Neural cell (in vitro differentiated cells): ENCODE results near the gene CDK8. TPM values are rescaled to one million over a fixed set of nuclear protein-coding genes. Genes with fewer than 3 reads are reported as not detected.

Experiments
- H2AFZ ChIP-seq: fragments of 200-600, 300-800 bp; sonication (generic), shearing (Covaris generic); 2 replicates; pipeline ENCODE4 v1.6.0; 2014; ENCODE audit warnings: low read depth, mild to moderate bottlenecking, antibody characterized with exemption, low read length, moderate library complexity
- H3F3A ChIP-seq: fragments of 200-600 bp; shearing (Covaris generic); 2 replicates; pipeline ENCODE4 v1.6.1; 2016; ENCODE audit warnings: mild to moderate bottlenecking, moderate library complexity, mixed read lengths, antibody characterized with exemption, low read length; ENCODE audit not compliant: insufficient read depth, poor library complexity, severe bottlenecking
- H3K27ac ChIP-seq: fragments of 200-600, 300-800 bp; sonication (generic), shearing (Covaris generic); 2 replicates; pipeline ENCODE4 v1.5.1; 2014; ENCODE audit warnings: mild to moderate bottlenecking, low read length, moderate library complexity
- H3K27me3 ChIP-seq: fragments of 300-800, 200-600 bp; sonication (generic), shearing (Covaris generic); 2 replicates; pipeline ENCODE4 v1.6.0; 2014; ENCODE audit warnings: mild to moderate bottlenecking, low read depth, low read length, moderate library complexity; ENCODE audit not compliant: insufficient read depth
- H3K36me3 ChIP-seq: fragments of 300-800, 200-600 bp; sonication (generic), shearing (Covaris generic); 2 replicates; pipeline ENCODE4 v1.5.1; 2014; ENCODE audit warnings: mild to moderate bottlenecking, antibody characterized with exemption, low read length, moderate library complexity; ENCODE audit not compliant: insufficient read depth
- H3K4me2 ChIP-seq: fragments of 300-800, 200-600 bp; sonication (generic), shearing (Covaris generic); 2 replicates; pipeline ENCODE4 v1.6.0; 2014; ENCODE audit warnings: mild to moderate bottlenecking, low read length
- H3K4me3 ChIP-seq: fragments of 300-800, 200-600 bp; sonication (generic), shearing (Covaris generic); 2 replicates; pipeline ENCODE4 v1.5.1; 2014; ENCODE audit warnings: mild to moderate bottlenecking, low read length, moderate library complexity
- H3K79me2 ChIP-seq: fragments of 200-600 bp; shearing (Covaris generic); replicated peaks from 2 replicates; pipeline ENCODE4 v1.6.0; 2014; ENCODE audit warnings: mild to moderate bottlenecking, low read length, moderate library complexity; ENCODE audit not compliant: insufficient read depth
- H3K9ac ChIP-seq: fragments of 300-800, 200-600 bp; sonication (generic), shearing (Covaris generic); 2 replicates; pipeline ENCODE4 v1.6.1; 2016; ENCODE audit warnings: mild to moderate bottlenecking, low read length, mixed read lengths
- H3K9me2 ChIP-seq: fragments of 200-600 bp; shearing (Covaris generic); 2 replicates; pipeline ENCODE4 v1.6.1; 2016; ENCODE audit warnings: mild to moderate bottlenecking, low read length, mixed read lengths; ENCODE audit not compliant: insufficient read depth
- H3K9me3 ChIP-seq: fragments of 200-600, 300-800 bp; sonication (generic), shearing (Covaris generic); 2 replicates; pipeline ENCODE4 v1.6.1; 2016; ENCODE audit warnings: mild to moderate bottlenecking, mixed run types, low read length, moderate library complexity, mixed read lengths
- H4K20me1 ChIP-seq: fragments of 200-600 bp; shearing (Covaris generic); 2 replicates; pipeline ENCODE4 v1.6.1; 2016; ENCODE audit warnings: mild to moderate bottlenecking, mixed run types; ENCODE audit not compliant: insufficient read depth
- EP300 ChIP-seq: fragments of 450-650 bp; conservative IDR thresholded peaks from 2 replicates; pipeline ENCODE4 v1.6.1; 2014; ENCODE audit warnings: antibody characterized with exemption, mild to moderate bottlenecking, moderate library complexity; ENCODE audit not compliant: poor library complexity, severe bottlenecking
- EZH2 ChIP-seq: fragments of 200-600, 300-800 bp; shearing (Covaris generic), sonication (generic); IDR thresholded peaks from 2 replicates; pipeline ENCODE4 v1.6.1; 2014; ENCODE audit warnings: antibody characterized with exemption, low read length, borderline replicate concordance, mild to moderate bottlenecking; ENCODE audit not compliant: insufficient read depth, poor library complexity, severe bottlenecking
- MXI1 ChIP-seq: fragments of 450-650 bp; conservative IDR thresholded peaks from 2 replicates; pipeline ENCODE4 v1.6.1; 2014; ENCODE audit warnings: antibody characterized with exemption, mild to moderate bottlenecking; ENCODE audit not compliant: poor library complexity, severe bottlenecking
- POLR2AphosphoS5 ChIP-seq: IDR thresholded peaks from 2 replicates; pipeline ENCODE4 v1.6.1; 2012
- RAD21 ChIP-seq: fragments of 450-650 bp; conservative IDR thresholded peaks from 2 replicates; pipeline ENCODE4 v1.6.1; 2014; ENCODE audit warnings: antibody characterized with exemption, mild to moderate bottlenecking, moderate library complexity
- REST ChIP-seq: IDR thresholded peaks from 2 replicates; pipeline ENCODE4 v1.6.1; 2012; ENCODE audit warnings: borderline replicate concordance
- SMC3 ChIP-seq: fragments of 450-650 bp; conservative IDR thresholded peaks from 2 replicates; pipeline ENCODE4 v1.6.1; 2014; ENCODE audit warnings: antibody characterized with exemption, mild to moderate bottlenecking, moderate library complexity; ENCODE audit not compliant: poor library complexity
- TAF1 ChIP-seq: IDR thresholded peaks from 2 replicates; pipeline ENCODE4 v1.6.1; 2012; ENCODE audit warnings: low read depth
- polyA plus RNA-seq: library from polyadenylated mRNA; depleted of rRNA; stranded (reverse); fragments of >200 nt; gene quantifications from 2 replicates; pipeline ENCODE4 v1.2.3, GENCODE V29; 2014
- TF ChIP-seq, protein P1 (sequence below): fragments of 450-650 bp; IDR thresholded peaks from 2 replicates; pipeline ENCODE4 v1.5.1; 2014; ENCODE audit warnings: antibody characterized with exemption, mild to moderate bottlenecking, moderate library complexity; ENCODE audit not compliant: poor library complexity, severe bottlenecking

The CDK8 gene
- polyA plus RNA-seq, 1 donor from 2014 or later, result 58.9 TPM

GRCh38 chr13:26433776-26434175 is 179.8 kb downstream of the CDK8 start:
- no peak overlapping the region for H3K27ac ChIP-seq
- H3K9ac ChIP-seq, result no peak overlapping the region
- no peak overlapping the region for H3K4me2 ChIP-seq
- no peak overlapping the region for H3K4me3 ChIP-seq
- no peaks in the 10 kb centered on the region for H3F3A ChIP-seq
- no peaks in the 10 kb centered on the region for H3K27me3 ChIP-seq
- no peaks in the 10 kb centered on the region for H3K9me2 ChIP-seq
- H3K36me3 ChIP-seq, result no peaks in the 10 kb centered on the region
- no peak for TF ChIP-seq SMC3
- TF ChIP-seq MXI1, result no peak
- no peak for TF ChIP-seq TAF1
- TF ChIP-seq, protein P1, sequence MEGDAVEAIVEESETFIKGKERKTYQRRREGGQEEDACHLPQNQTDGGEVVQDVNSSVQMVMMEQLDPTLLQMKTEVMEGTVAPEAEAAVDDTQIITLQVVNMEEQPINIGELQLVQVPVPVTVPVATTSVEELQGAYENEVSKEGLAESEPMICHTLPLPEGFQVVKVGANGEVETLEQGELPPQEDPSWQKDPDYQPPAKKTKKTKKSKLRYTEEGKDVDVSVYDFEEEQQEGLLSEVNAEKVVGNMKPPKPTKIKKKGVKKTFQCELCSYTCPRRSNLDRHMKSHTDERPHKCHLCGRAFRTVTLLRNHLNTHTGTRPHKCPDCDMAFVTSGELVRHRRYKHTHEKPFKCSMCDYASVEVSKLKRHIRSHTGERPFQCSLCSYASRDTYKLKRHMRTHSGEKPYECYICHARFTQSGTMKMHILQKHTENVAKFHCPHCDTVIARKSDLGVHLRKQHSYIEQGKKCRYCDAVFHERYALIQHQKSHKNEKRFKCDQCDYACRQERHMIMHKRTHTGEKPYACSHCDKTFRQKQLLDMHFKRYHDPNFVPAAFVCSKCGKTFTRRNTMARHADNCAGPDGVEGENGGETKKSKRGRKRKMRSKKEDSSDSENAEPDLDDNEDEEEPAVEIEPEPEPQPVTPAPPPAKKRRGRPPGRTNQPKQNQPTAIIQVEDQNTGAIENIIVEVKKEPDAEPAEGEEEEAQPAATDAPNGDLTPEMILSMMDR, result no peak
- TF ChIP-seq POLR2AphosphoS5, result no peak
- TF ChIP-seq REST, result no peak
- TF ChIP-seq RAD21, result no peak
- TF ChIP-seq EP300, result no peak
- no peak for TF ChIP-seq EZH2
- H2AFZ ChIP-seq, result no peak overlapping the region
- H3K79me2 ChIP-seq, result no peaks in the 10 kb centered on the region
- no peaks in the 10 kb centered on the region for H4K20me1 ChIP-seq
- peaks cover 12% of the 10 kb centered on the region for H3K9me3 ChIP-seq

GRCh38 chr13:26435171-26435570 is 181.2 kb downstream of the CDK8 start:
- TF ChIP-seq POLR2AphosphoS5 (no peak), EZH2 (no peak), MXI1 (no peak), EP300 (no peak), TAF1 (no peak), SMC3 (no peak), RAD21 (no peak), REST (no peak)
- TF ChIP-seq, protein P1, result no peak
- Histone ChIP-seq H4K20me1 (no peaks in the 10 kb centered on the region), H3K79me2 (no peaks in the 10 kb centered on the region)

More at GRCh38 chr13:26435171-26435570, 181.2 kb downstream of the CDK8 start:
- no peak overlapping the region for H3K4me2 ChIP-seq
- H3K4me3 ChIP-seq, result no peak overlapping the region
- H3K36me3 ChIP-seq, result no peaks in the 10 kb centered on the region
- H3K9ac ChIP-seq, result no peak overlapping the region
- peaks cover 12% of the 10 kb centered on the region for H3K9me3 ChIP-seq
- H3K27ac ChIP-seq, result no peak overlapping the region
- H2AFZ ChIP-seq, result no peak overlapping the region
- no peaks in the 10 kb centered on the region for H3F3A ChIP-seq
- H3K27me3 ChIP-seq, result no peaks in the 10 kb centered on the region
- H3K9me2 ChIP-seq, result no peaks in the 10 kb centered on the region
